Kidney glomerular epithelial cell (primary cell): ENCODE measurements around the gene NBEAL2.
"Not testable (repeated sequence)": the region's sequence is repeated elsewhere in the genome, so short reads cannot be mapped to it uniquely, and the experiment has no call there.

Source experiments
- DNase-seq: peaks from one replicate; lab custom pipeline; 2025; lab: John Stamatoyannopoulos, UW

The NBEAL2 gene

GRCh38 chr3:47012342-47013230, 33.1 kb downstream of the NBEAL2 start:
- DNase-seq, result no peak

DNA sequence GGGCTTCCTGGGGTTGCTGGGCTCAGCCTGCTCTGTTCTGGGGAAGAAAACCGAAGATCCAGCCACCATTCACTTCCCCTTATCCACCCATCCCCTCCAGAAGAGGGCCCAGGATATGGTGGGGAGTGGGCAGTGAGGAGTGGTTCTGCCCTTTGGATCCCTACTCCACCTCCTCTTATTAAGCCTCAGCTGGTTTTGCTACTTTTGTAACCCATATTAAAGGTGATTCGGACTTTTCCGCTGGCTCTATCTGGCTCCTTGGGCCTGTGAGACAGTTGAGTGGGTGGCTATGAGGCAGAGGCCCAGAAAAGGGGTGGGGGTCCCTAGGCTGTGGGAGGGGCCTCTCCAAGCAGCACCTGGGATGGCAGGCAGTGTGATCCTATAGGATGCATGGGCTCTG, 33.8 kb downstream of the NBEAL2 start:
- DNase-seq, result no peak

GRCh38 chr3:47014036-47014435, 34.6 kb downstream of the NBEAL2 start:
- DNase-seq, result no peak

- DNase-seq, result no peak
Observed at GRCh38 chr3:47015151-47015550, 35.7 kb downstream of the NBEAL2 start.

- no peak for DNase-seq
Observed at GRCh38 chr3:47016086-47016933, 36.8 kb downstream of the NBEAL2 start.

DNA sequence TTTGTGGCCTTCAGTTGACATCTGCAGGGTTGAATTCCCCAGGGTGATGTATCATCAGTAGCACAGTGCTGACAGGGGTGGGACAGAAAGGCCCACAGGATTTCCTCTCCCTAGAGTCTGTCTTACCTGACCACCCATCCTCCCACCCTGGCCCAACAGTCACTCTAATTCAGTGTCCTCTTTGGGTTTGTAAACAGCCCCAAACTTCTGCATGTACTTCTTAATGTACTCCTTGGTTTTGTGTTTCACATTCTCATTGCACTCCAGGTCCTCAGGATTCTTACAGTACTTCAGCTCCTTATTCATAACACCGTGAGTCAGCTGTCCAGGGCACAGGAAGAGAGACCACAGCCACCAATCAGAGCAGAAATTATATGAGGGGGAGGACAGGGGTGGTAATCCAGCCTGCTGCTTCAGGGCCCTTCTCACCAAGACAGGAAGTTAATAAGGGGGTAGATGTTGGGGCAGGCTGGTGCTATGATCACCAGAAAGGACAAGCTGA, 37.5 kb downstream of the NBEAL2 start:
- DNase-seq, result peak; percentile 92

DNA sequence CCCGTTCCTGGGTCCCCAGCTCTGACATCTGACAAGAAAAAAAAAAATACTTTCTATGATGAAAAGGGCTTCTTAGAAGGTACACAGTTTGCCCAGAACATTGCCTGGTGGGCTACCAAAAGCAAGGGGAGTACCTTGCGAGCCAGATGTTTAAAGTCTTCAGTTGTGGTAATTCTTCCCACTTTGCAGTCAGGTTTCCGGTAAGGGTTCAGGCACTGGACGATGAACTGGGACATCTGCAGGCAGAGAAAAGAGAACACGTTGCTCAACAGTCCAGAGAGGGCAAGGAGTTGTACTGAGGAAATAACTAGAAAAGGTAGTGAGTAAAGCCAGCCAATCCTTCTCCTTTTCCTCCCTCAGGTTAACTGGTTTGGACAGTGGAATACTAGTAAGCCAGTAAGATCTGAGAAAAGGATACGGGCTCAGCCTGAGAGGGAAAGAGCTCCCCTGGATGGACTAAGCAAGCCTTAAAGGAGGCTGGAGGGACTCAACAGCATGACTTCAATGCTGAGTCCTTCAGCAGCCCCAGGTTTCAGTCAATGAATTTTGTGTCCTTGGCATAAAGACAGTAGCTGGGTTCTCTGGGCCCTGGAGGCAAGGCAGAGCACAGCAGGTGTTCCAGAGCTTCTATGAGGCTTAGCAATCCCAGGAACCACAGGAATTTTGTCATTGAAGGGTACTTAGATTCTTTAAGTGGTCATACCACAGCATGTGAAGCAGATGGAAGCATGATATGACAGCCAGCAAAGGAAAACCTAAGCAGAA, 38.2 kb downstream of the NBEAL2 start:
- DNase-seq, result no peak

- no peak for DNase-seq
Observed at GRCh38 chr3:47018269-47018611, 38.8 kb downstream of the NBEAL2 start.

DNA sequence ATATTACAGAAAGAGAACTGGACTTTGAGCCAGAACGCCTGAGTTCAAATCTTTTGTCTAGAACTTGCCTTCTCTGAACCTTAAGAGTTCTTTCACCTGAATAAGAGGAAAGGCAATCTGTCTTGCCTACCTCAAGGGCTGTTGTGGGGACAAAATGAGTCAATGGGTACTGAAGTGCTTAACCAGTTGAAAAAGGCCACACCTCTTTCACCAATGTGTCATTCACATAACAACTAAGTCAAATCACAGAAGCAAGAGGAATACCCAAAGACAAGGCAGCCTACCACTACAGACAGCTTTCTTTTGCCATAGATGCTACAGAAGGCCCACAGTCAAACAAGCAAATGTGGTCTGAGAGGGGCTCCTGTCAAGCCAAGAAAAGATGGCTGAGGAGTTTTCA, 39.7 kb downstream of the NBEAL2 start:
- no peak for DNase-seq

DNA sequence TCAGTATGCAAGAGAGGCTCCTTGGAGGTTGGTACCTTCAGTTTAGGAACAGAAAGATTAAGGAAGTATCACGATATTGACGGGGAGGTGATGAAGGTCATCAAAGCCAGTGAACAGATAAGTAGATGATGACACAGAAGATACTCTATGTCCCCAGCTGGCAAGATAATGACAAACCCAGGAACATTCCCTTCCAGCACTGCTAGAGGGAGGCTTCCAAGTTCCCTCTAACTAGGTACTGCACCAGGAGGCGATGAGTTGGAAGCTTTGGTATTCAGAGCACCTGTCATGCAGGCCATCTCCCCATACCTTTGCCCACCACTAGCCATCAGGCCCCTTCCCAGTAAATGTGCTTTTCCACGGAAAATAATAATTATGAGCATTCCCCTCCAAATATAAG, 40.8 kb downstream of the NBEAL2 start:
- DNase-seq, result no peak

- no peak for DNase-seq
Observed at GRCh38 chr3:47022641-47023071, 43.2 kb downstream of the NBEAL2 start.

GRCh38 chr3:47024932-47025331, 45.5 kb downstream of the NBEAL2 start:
- DNase-seq, result peak; percentile 23

GRCh38 chr3:47026432-47026831, 47.0 kb downstream of the NBEAL2 start:
- not testable (repeated sequence) for DNase-seq

- no peak for DNase-seq
Observed at GRCh38 chr3:47028146-47028545, 48.7 kb downstream of the NBEAL2 start.

GRCh38 chr3:47028667-47029066, 49.2 kb downstream of the NBEAL2 start:
- no peak for DNase-seq

DNA sequence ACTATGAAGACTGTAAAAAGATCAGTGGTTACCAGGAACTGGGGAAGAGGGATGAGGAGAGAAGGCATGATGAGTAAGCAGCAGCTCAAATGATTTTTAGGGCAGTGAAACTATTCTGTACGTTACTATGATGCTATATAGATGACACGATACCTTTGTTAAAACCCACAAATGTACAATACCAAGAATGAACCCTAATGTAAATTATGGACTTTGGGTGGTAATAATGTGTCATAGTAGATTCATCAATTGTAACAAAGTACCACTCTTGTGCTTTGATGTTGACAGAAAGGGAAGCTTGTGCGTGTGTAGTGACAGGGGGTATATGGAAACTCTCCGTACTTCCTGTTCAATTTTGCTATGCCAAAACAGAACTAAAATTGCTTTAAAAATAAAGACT, 51.6 kb downstream of the NBEAL2 start:
- not testable (repeated sequence) for DNase-seq

GRCh38 chr3:47034868-47035489, 55.5 kb downstream of the NBEAL2 start:
- DNase-seq, result no peak

GRCh38 chr3:47035645-47036044, 56.2 kb downstream of the NBEAL2 start:
- DNase-seq, result no peak

DNA sequence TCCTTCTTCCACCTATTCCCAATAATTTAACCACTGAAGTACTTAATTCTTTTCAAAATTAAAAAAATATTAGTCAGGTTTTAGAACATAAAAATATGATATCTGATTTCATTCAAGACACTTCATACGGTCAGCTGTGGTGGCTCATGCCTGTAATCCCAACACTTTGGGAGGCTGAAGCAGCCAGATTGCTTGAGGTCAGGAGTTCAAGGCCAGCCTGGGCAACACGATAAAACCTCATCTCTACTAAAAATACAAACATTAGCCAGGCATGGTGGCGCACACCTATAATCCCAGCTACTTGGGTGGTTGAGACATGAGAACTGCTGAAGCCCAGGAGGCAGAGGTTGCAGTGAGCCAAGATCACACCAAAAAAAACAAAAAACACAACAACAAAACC, 56.7 kb downstream of the NBEAL2 start:
- no peak for DNase-seq

DNA sequence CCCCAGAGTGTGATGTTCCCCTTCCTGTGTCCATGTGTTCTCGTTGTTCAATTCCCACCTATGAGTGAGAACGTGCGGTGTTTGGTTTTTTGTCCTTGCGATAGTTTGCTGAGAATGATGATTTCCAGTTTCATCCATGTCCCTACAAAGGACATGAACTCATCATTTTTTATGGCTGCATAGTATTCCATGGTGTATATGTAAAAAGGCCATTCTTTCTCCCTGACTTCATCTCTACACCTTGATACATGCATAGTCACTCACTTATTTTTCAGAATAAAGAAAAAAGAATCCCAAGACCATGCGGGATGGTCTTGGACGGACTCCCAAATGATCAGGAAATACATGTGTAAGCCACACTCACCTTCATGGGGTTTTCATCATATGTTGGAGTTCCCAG, 57.8 kb downstream of the NBEAL2 start:
- DNase-seq, result not testable (repeated sequence)

DNA sequence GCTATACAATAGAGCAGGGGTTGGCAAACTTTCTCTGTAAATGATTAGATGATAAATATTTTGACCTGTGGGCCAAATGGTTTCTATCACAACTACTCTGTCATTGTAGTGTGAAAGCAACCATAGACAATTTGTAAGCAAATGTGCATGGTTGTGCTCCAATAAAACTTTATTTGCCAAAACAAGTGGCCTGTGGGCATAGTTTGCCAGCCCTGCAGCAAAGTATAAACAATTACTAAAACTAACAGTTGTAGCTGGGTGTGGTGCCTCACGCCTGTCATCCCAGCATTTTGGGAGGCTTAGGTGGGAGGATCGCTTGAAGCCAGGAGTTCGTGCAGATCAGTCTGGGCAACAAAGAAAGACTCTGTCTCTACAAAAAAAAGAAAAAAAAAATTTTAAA, 61.6 kb downstream of the NBEAL2 start:
- DNase-seq, result no peak
